T-helper 2 cell treated with Interferon-gamma antibody and Interleukin-4, amounts not matched to agents 5 μg/mL and 100 μg/mL, for 36 hours (primary cell): ENCODE results near the gene PRLR.

Experiments used
- DNase-seq: peaks from one replicate; pipeline ENCODE4 v3.0.0; 2021; ENCODE audit warnings: low spot score
- H3K27ac Mint-ChIP-seq: one replicate; pipeline ENCODE4 v1.8.0; 2021; ENCODE audit warnings: mild to moderate bottlenecking, mixed read lengths
- H3K27me3 Mint-ChIP-seq: one replicate; pipeline ENCODE4 v1.8.0; 2021; ENCODE audit warnings: low read depth, mixed read lengths
- H3K36me3 Mint-ChIP-seq: one replicate; pipeline ENCODE4 v1.8.0; 2021; ENCODE audit warnings: low read depth, mixed read lengths
- H3K4me1 Mint-ChIP-seq: one replicate; pipeline ENCODE4 v1.8.0; 2021; ENCODE audit warnings: low read depth, mixed read lengths
- H3K4me3 Mint-ChIP-seq: one replicate; pipeline ENCODE4 v1.8.0; 2022; ENCODE audit warnings: mild to moderate bottlenecking, moderate library complexity, mixed read lengths
- H3K9me3 Mint-ChIP-seq: one replicate; pipeline ENCODE4 v1.8.0; 2021; ENCODE audit warnings: mixed read lengths

The PRLR gene

GRCh38 chr5:35016174-35017051 is 213.9 kb downstream of the PRLR start:
- Mint-ChIP-seq H3K9me3 (no peaks in the 10 kb centered on the region), H3K27ac (no peak overlapping the region), H3K4me3 (no peak overlapping the region), H3K4me1 (peaks cover 5% of the 10 kb centered on the region), H3K36me3 (no peaks in the 10 kb centered on the region), H3K27me3 (peaks cover 6% of the 10 kb centered on the region)
- no peak for DNase-seq

- no peaks in the 10 kb centered on the region for H3K36me3 Mint-ChIP-seq
- H3K4me1 Mint-ChIP-seq: peaks cover 5% of the 10 kb centered on the region
- no peak overlapping the region for H3K27ac Mint-ChIP-seq
- DNase-seq: no peak
- H3K4me3 Mint-ChIP-seq: no peak overlapping the region
- H3K27me3 Mint-ChIP-seq: peaks cover 6% of the 10 kb centered on the region
- no peaks in the 10 kb centered on the region for H3K9me3 Mint-ChIP-seq
These were observed 215.2 kb downstream of the PRLR start for GRCh38 chr5:35015063-35015462.

GRCh38 chr5:35012796-35013195 is 217.5 kb downstream of the PRLR start:
- H3K4me1 Mint-ChIP-seq: peaks cover 5% of the 10 kb centered on the region
- no peak overlapping the region for H3K4me3 Mint-ChIP-seq
- H3K27ac Mint-ChIP-seq: no peak overlapping the region
- no peaks in the 10 kb centered on the region for H3K9me3 Mint-ChIP-seq
- DNase-seq: no peak
- no peaks in the 10 kb centered on the region for H3K36me3 Mint-ChIP-seq
- peaks cover 9% of the 10 kb centered on the region for H3K27me3 Mint-ChIP-seq

- H3K27me3 Mint-ChIP-seq: peaks cover 11% of the 10 kb centered on the region
These were observed 217.9 kb downstream of the PRLR start for GRCh38 chr5:35012365-35012764.

GRCh38 chr5:35010676-35011075 is 219.6 kb downstream of the PRLR start:
- H3K36me3 Mint-ChIP-seq: no peaks in the 10 kb centered on the region
- no peaks in the 10 kb centered on the region for H3K9me3 Mint-ChIP-seq
- H3K27me3 Mint-ChIP-seq: peaks cover 14% of the 10 kb centered on the region
- no peak overlapping the region for H3K4me3 Mint-ChIP-seq
- peaks cover 1% of the 10 kb centered on the region for H3K4me1 Mint-ChIP-seq
- H3K27ac Mint-ChIP-seq: no peak overlapping the region
- DNase-seq: no peak

More at GRCh38 chr5:35012365-35012764, 217.9 kb downstream of the PRLR start:
- Mint-ChIP-seq H3K4me1 (peaks cover 5% of the 10 kb centered on the region), H3K36me3 (no peaks in the 10 kb centered on the region), H3K4me3 (no peak overlapping the region), H3K9me3 (no peaks in the 10 kb centered on the region), H3K27ac (no peak overlapping the region)
- no peak for DNase-seq

- DNase-seq: no peak
These were observed 220.6 kb downstream of the PRLR start for GRCh38 chr5:35009657-35010056.

GRCh38 chr5:35009019-35009418 is 221.3 kb downstream of the PRLR start:
- Mint-ChIP-seq H3K27ac (no peak overlapping the region), H3K36me3 (no peaks in the 10 kb centered on the region), H3K27me3 (peaks cover 13% of the 10 kb centered on the region), H3K4me1 (peaks cover 1% of the 10 kb centered on the region), H3K9me3 (no peaks in the 10 kb centered on the region), H3K4me3 (no peak overlapping the region)
- no peak for DNase-seq

More at GRCh38 chr5:35009657-35010056, 220.6 kb downstream of the PRLR start:
- no peaks in the 10 kb centered on the region for H3K9me3 Mint-ChIP-seq
- H3K4me1 Mint-ChIP-seq: peaks cover 1% of the 10 kb centered on the region
- H3K4me3 Mint-ChIP-seq: no peak overlapping the region
- H3K27ac Mint-ChIP-seq: no peak overlapping the region
- H3K27me3 Mint-ChIP-seq: peaks cover 14% of the 10 kb centered on the region
- no peaks in the 10 kb centered on the region for H3K36me3 Mint-ChIP-seq

GRCh38 chr5:35004771-35005170 is 225.5 kb downstream of the PRLR start:
- H3K4me3 Mint-ChIP-seq: no peak overlapping the region

GRCh38 chr5:35004200-35004599 is 226.1 kb downstream of the PRLR start:
- no peak for DNase-seq
- Mint-ChIP-seq H3K4me1 (no peaks in the 10 kb centered on the region), H3K36me3 (no peaks in the 10 kb centered on the region), H3K27me3 (peaks cover 25% of the 10 kb centered on the region), H3K27ac (no peak overlapping the region), H3K9me3 (no peaks in the 10 kb centered on the region), H3K4me3 (no peak overlapping the region)

More at GRCh38 chr5:35004771-35005170, 225.5 kb downstream of the PRLR start:
- H3K4me1 Mint-ChIP-seq: no peaks in the 10 kb centered on the region
- peaks cover 21% of the 10 kb centered on the region for H3K27me3 Mint-ChIP-seq
- H3K27ac Mint-ChIP-seq: no peak overlapping the region
- no peaks in the 10 kb centered on the region for H3K36me3 Mint-ChIP-seq
- no peak for DNase-seq
- no peaks in the 10 kb centered on the region for H3K9me3 Mint-ChIP-seq

GRCh38 chr5:35003018-35003957 is 227.0 kb downstream of the PRLR start:
- Mint-ChIP-seq H3K4me3 (no peak overlapping the region), H3K36me3 (no peaks in the 10 kb centered on the region), H3K9me3 (no peaks in the 10 kb centered on the region)

GRCh38 chr5:35002459-35002858 is 227.8 kb downstream of the PRLR start:
- no peak overlapping the region for H3K27ac Mint-ChIP-seq
- DNase-seq: no peak
- no peaks in the 10 kb centered on the region for H3K4me1 Mint-ChIP-seq
- no peaks in the 10 kb centered on the region for H3K9me3 Mint-ChIP-seq
- no peak overlapping the region for H3K4me3 Mint-ChIP-seq
- H3K36me3 Mint-ChIP-seq: no peaks in the 10 kb centered on the region
- H3K27me3 Mint-ChIP-seq: peaks cover 26% of the 10 kb centered on the region

More at GRCh38 chr5:35003018-35003957, 227.0 kb downstream of the PRLR start:
- H3K27me3 Mint-ChIP-seq: peaks cover 31% of the 10 kb centered on the region
- H3K27ac Mint-ChIP-seq: no peak overlapping the region
- peak; percentile 55 for DNase-seq
- H3K4me1 Mint-ChIP-seq: no peaks in the 10 kb centered on the region

GRCh38 chr5:35001842-35002241 is 228.4 kb downstream of the PRLR start:
- no peaks in the 10 kb centered on the region for H3K36me3 Mint-ChIP-seq
- no peak for DNase-seq
- H3K27ac Mint-ChIP-seq: no peak overlapping the region
- no peaks in the 10 kb centered on the region for H3K4me1 Mint-ChIP-seq
- H3K9me3 Mint-ChIP-seq: no peaks in the 10 kb centered on the region
- peaks cover 24% of the 10 kb centered on the region for H3K27me3 Mint-ChIP-seq
- H3K4me3 Mint-ChIP-seq: no peak overlapping the region
